ENCODE results near the gene GAB2. TPM values are rescaled to one million over a fixed set of nuclear protein-coding genes. Genes with fewer than 3 reads are reported as not detected.

Gene GAB2
- total RNA-seq, 4 donors from 2014 or later: 14.0 to 41.3 (median 34.7) TPM

Other genes with a start within 250 kb of the GAB2 start
- gene KCTD21, start 229.2 kb downstream of the GAB2 start, total RNA-seq: 10 to 100 TPM in 3 of 4 donors, 1 to 10 TPM in 1; 8.7 to 25.2 (median 16.9) TPM
- 10 to 100 TPM in 3 of 4 donors, 1 to 10 TPM in 1; 6.6 to 30.6 (median 13.3) TPM for gene USP35, start 228.9 kb downstream of the GAB2 start, total RNA-seq
- gene NARS2, start 157.0 kb upstream of the GAB2 start, total RNA-seq: 10 to 100 TPM in 3 of 4 donors, 1 to 10 TPM in 1; 7.7 to 28.9 (median 10.7) TPM